GM12864 (cell line): ENCODE measurements around the gene RNF5.
"Not testable (repeated sequence)": the region's sequence is repeated elsewhere in the genome, so short reads cannot be mapped to it uniquely, and the experiment has no call there.

Source experiments
- DNase-seq: peaks from one replicate; pipeline ENCODE4 v3.0.0-alpha.2; 2011; ENCODE audit warnings: low read depth
- H3K4me3 ChIP-seq: 2 replicates; pipeline ENCODE4 v1.5.1; 2011; ENCODE audit warnings: mild to moderate bottlenecking, low read depth, low read length, control low read depth
- TF ChIP-seq, protein P1 (sequence below): IDR thresholded peaks from 2 replicates; pipeline ENCODE4 v1.5.1; 2011; ENCODE audit warnings: low read depth, mild to moderate bottlenecking, moderate library complexity, low read length, control low read depth, inconsistent platforms; ENCODE audit errors: missing control alignments

RNF5 gene

DNA sequence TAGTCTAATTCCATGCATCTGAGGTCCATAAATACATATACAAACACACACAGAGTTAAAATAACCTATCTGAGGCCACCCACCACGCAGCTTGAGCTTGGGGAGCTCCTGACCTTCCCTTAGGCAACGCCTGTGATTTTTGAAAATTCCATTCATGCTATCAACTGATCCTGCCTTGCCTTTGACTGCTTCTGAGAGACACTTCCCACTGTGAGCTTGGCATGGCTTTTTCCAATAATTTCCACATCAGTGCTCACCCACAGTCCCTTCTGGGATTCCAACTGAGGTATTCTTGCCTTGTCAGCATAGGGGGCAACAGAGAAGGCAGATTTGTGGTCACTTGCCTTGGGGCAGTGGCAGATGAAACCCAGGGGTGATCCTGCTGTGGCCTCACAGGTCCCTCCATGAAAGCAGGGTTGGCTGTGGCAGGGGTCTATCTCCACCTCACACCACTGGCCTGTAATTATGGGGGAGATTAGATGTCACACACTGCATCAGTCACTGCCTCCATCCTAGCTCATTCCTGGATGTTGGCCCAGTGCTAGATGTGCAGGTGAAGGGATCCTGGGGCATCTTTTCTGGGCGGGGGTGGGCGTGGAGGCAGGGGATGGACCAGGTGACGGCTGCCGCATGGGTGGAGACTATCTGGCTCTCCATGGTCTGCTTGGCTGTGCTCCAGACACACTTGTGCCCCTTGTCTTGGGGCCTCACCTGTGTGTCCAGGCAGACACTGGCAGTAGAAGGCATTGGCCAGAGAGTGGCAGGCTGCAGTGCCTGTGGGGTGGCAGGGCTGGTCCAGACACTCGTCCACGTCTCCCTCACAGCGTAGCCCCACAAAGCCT is 25.4 kb downstream of the RNF5 start:
- TF ChIP-seq, protein P1, sequence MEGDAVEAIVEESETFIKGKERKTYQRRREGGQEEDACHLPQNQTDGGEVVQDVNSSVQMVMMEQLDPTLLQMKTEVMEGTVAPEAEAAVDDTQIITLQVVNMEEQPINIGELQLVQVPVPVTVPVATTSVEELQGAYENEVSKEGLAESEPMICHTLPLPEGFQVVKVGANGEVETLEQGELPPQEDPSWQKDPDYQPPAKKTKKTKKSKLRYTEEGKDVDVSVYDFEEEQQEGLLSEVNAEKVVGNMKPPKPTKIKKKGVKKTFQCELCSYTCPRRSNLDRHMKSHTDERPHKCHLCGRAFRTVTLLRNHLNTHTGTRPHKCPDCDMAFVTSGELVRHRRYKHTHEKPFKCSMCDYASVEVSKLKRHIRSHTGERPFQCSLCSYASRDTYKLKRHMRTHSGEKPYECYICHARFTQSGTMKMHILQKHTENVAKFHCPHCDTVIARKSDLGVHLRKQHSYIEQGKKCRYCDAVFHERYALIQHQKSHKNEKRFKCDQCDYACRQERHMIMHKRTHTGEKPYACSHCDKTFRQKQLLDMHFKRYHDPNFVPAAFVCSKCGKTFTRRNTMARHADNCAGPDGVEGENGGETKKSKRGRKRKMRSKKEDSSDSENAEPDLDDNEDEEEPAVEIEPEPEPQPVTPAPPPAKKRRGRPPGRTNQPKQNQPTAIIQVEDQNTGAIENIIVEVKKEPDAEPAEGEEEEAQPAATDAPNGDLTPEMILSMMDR = no peak
- no peak overlapping the region for H3K4me3 ChIP-seq
- DNase-seq = no peak

DNA sequence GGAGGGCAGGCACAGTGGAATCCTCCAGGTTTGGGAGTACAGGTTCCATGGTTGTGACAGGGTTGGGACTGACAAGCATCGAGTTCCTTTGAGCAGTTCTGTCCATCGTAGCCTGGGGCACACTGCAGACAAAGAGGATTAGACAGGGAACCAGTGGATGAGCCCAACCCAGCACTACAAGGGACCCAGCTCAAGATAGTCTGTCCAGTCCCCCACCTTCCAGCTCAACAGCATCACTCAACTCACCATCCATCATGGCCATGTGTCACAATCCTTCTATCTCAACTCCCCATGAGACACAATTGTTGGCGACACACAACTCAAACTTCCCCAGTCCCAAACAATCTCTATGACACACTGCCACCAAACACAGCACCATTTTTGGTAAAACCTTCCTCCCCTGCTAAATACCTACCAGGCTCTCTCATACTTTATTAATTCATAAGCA is 26.1 kb downstream of the RNF5 start:
- DNase-seq = no peak
- TF ChIP-seq, protein P1 = no peak
- no peak overlapping the region for H3K4me3 ChIP-seq

DNA sequence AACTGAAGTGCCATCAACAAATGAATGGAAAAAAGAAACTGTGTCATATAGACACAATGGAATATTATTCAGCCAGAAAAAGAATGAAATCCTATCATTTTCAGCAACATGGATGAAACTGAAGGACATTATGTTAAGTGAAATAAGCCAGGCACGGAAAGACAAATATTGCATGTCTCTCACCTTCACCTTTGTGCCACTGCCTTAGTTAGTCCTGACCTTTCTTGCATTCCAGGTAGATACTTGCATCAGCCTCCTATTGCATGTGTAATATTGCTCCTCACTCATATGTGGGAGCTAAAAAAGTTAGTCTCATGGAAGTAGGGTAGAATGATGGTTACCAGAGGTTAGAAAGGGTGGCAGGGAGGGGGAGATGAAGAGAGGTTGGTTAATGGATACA is 30.8 kb downstream of the RNF5 start:
- no peak overlapping the region for H3K4me3 ChIP-seq
- TF ChIP-seq, protein P1 = no peak
- DNase-seq = no peak

DNA sequence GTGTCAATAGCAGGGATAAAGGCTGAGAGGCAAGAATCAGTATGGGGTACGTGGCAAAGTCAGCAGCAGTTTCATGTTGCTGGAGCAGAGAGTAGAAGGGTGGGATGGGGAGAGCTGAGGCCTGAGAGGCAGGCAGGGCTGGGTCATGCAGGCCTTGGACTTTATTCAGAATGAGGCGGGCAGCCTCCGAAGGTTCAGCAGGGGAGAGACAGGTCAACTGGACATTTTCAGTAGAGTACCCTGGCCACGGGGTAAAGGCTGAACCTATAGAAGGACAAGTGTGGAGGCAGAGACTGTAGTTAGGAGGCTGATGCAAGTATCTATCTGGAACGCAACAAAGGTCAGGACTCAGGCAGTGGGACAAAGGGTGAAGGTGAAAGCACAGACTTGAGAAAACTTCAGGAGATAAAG is 32.0 kb downstream of the RNF5 start:
- no peak for DNase-seq
- TF ChIP-seq, protein P1 = no peak
- no peak overlapping the region for H3K4me3 ChIP-seq

DNA sequence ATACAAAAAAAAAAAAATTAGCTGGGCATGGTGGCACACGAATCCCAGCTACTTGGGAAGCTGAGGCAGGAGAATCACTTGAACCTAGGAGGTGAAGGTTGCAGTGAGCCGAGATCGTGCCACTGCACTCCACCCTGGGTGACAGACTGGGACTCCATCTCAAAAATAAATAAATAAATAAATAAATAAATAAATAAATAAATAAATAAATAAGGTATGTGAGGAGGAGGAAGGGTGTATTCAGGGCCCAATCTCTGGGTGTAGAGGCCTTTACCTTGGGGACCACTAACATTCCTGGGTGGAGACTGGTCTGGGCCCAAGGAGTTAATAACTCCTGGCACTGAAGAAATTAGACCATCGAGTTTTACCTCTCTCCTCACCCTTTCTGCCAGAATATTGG is 33.2 kb downstream of the RNF5 start:
- not testable (repeated sequence) for DNase-seq, H3K4me3 ChIP-seq

DNA sequence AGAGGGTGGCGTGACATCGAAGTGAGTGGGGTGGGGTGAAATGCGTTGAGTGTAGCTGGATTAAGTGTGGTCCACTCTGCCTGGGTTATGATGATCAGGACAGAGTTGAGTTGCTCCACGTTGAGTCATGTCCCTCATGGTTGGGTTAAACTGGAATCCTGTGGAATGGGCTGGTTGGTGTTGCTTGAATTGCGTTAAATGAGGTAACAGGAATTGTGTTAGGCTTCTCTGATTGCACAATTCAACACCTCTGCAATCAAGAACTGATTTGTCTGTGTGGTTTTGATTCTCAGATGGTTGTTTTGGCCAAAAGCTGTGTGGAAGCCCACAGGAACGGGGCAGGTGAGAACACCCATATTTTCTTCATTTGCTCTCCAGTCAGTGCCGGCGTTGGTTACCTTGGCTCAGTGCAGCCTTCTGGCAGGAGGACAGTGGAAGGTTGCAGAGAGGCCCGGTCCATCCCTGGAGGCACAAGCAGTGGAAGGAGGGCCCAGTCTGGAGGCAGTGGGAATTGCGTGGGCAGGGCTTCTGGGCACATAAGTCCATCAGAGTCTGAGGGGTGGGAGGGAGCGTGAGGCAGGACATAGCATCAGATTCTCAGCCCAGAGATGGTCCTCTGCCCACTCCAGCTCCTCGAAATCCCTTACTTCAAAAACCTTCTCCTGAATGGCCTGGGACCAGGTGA is 34.0 kb downstream of the RNF5 start:
- TF ChIP-seq, protein P1 = no peak
- no peak overlapping the region for H3K4me3 ChIP-seq
- DNase-seq = no peak

DNA sequence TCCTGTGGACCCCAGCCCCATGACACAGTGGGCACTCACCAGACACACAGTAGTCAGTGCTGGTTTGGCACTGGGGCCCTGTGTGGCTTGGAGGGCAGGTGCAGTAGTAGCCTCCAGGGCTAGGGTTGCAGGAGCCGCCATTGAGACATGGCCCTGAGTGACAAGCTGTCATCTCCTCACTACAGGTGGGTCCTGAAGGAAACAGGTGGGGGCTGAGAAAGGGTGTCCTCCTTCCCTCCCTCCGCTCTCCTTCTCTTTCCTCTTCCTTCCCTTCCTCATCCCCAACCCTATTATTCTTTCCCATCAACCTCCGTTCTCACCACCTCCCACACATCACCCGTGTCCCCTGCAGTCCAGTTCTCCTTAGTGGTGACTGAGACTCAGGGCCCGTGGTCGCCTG is 35.4 kb downstream of the RNF5 start:
- TF ChIP-seq, protein P1 = no peak
- H3K4me3 ChIP-seq = no peak overlapping the region
- DNase-seq = no peak
